PC-3 (cell line): ENCODE results near the gene DACT1. TPM values are rescaled to one million over a fixed set of nuclear protein-coding genes. Genes with fewer than 3 reads are reported as not detected.
"Not testable (repeated sequence)": the region's sequence is repeated elsewhere in the genome, so short reads cannot be mapped to it uniquely, and the experiment has no call there.

Source experiments
- ATAC-seq: fragments of 200-7000 bp; cut with Tn5 transposase; 2 replicates; pipeline ENCODE4 v1.9.1; 2020; ENCODE audit warnings: mild to moderate bottlenecking, moderate library complexity
- Bru-seq: library from RNA; stranded (reverse); fragments of 400-500 nt; gene quantifications from one replicate; lab custom pipeline; 2021; lab: Mats Ljungman, UMichigan
- BruChase-seq, 2 experiments: library from RNA; stranded (reverse); fragments of 400-500 nt; gene quantifications; one replicate each; lab custom pipeline; 2021; lab: Mats Ljungman, UMichigan
- BruUV-seq: library from RNA; stranded (reverse); fragments of 400-500 nt; replicated peaks from 2 replicates; lab custom pipeline; 2021; lab: Mats Ljungman, UMichigan
- CTCF ChIA-PET: fragments of 300-600 bp; sonication (Branson Sonifier 250); formaldehyde crosslinking; loops from one replicate; lab custom pipeline; 2022; ENCODE audit warnings: antibody characterized with exemption; lab: Charles Lee
- POLR2A ChIA-PET: fragments of 300-600 bp; sonication (Branson Sonifier 250); formaldehyde crosslinking; loops from one replicate; lab custom pipeline; 2022; ENCODE audit warnings: antibody characterized with exemption; ENCODE audit not compliant: unreplicated experiment; lab: Charles Lee
- DNase-seq: peaks from one replicate; pipeline ENCODE4 v3.0.0-alpha.2; 2015
- H2AFZ ChIP-seq: fragments of 300-600 bp; sonication (generic); 2 replicates; pipeline ENCODE4 v1.6.0; 2016; ENCODE audit warnings: antibody characterized with exemption, low read length
- H3F3A ChIP-seq: fragments of 300-600 bp; sonication (generic); one replicate; pipeline ENCODE4 v1.6.0; 2017; ENCODE audit warnings: antibody characterized with exemption, low read length, control low read depth, mild to moderate bottlenecking; ENCODE audit not compliant: unreplicated experiment
- H3K27ac ChIP-seq: fragments of 300-600 bp; sonication (generic); 2 replicates; pipeline ENCODE4 v1.5.1; 2016; ENCODE audit warnings: mild to moderate bottlenecking, low read length
- H3K27me3 ChIP-seq: fragments of 300-600 bp; sonication (generic); 2 replicates; pipeline ENCODE4 v1.6.1; 2016; ENCODE audit warnings: low read length, mixed read lengths
- H3K36me3 ChIP-seq: fragments of 300-600 bp; sonication (generic); 2 replicates; pipeline ENCODE4 v1.6.1; 2016; ENCODE audit warnings: low read depth, mixed run types, low read length, mixed read lengths
- H3K4me1 ChIP-seq: fragments of 300-600 bp; sonication (generic); 2 replicates; pipeline ENCODE4 v1.5.1; 2016; ENCODE audit warnings: low read length; ENCODE audit not compliant: insufficient read depth
- H3K4me2 ChIP-seq: fragments of 300-600 bp; sonication (generic); 2 replicates; pipeline ENCODE4 v1.6.0; 2016; ENCODE audit warnings: low read length
- H3K4me3 ChIP-seq: fragments of 300-600 bp; sonication (generic); 2 replicates; pipeline ENCODE4 v1.5.1; 2016; ENCODE audit warnings: mild to moderate bottlenecking, low read length, mixed read lengths
- H3K79me2 ChIP-seq: fragments of 300-600 bp; sonication (generic); 2 replicates; pipeline ENCODE4 v1.6.1; 2017; ENCODE audit warnings: low read length, mixed read lengths
- H3K9ac ChIP-seq: fragments of 300-600 bp; sonication (generic); 2 replicates; pipeline ENCODE4 v1.6.0; 2016; ENCODE audit warnings: mild to moderate bottlenecking, low read length
- H3K9me2 ChIP-seq: fragments of 300-600 bp; sonication (generic); replicated peaks from 2 replicates; pipeline ENCODE4 v1.6.1; 2016; ENCODE audit warnings: mixed run types, low read length, mixed read lengths
- H3K9me3 ChIP-seq: fragments of 300-600 bp; sonication (generic); 2 replicates; pipeline ENCODE4 v1.6.1; 2016; ENCODE audit warnings: low read length, mixed read lengths
- H4K20me1 ChIP-seq: fragments of 300-600 bp; sonication (generic); 2 replicates; pipeline ENCODE4 v1.6.1; 2016; ENCODE audit warnings: low read length, mixed read lengths
- EZH2 ChIP-seq: fragments of 300-600 bp; sonication (generic); IDR thresholded peaks from one replicate; pipeline ENCODE4 v1.6.1; 2017; ENCODE audit warnings: antibody characterized with exemption, mild to moderate bottlenecking, low read length; ENCODE audit not compliant: unreplicated experiment
- EZH2phosphoT487 ChIP-seq: fragments of 300-600 bp; sonication (generic); IDR thresholded peaks from 2 replicates; pipeline ENCODE4 v1.6.1; 2018; ENCODE audit warnings: mild to moderate bottlenecking, antibody characterized with exemption, low read length, borderline replicate concordance
- intact Hi-C: fragments of 100-400 bp; cut with micrococcal nuclease; formaldehyde crosslinking; loops from 2 replicates; pipeline ENCODE4 v1.9.0; 2023
- long read RNA-seq: library from polyadenylated mRNA; unstranded; transcript quantifications from one replicate; pipeline ENCODE4 v2.0.0, GENCODE V29; 2021; ENCODE audit not compliant: unreplicated experiment
- total RNA-seq: library from RNA; depleted of rRNA; stranded (reverse); fragments of >200 nt; gene quantifications from 2 replicates; pipeline ENCODE4 v1.2.3, GENCODE V29; 2014; rRNA removed
- TF ChIP-seq, protein P1 (sequence below): fragments of 300-600 bp; sonication (generic); conservative IDR thresholded peaks from 2 replicates; pipeline ENCODE4 v1.5.1; 2017; ENCODE audit warnings: antibody characterized with exemption, low read depth, mild to moderate bottlenecking, low read length

Gene DACT1, protein sequence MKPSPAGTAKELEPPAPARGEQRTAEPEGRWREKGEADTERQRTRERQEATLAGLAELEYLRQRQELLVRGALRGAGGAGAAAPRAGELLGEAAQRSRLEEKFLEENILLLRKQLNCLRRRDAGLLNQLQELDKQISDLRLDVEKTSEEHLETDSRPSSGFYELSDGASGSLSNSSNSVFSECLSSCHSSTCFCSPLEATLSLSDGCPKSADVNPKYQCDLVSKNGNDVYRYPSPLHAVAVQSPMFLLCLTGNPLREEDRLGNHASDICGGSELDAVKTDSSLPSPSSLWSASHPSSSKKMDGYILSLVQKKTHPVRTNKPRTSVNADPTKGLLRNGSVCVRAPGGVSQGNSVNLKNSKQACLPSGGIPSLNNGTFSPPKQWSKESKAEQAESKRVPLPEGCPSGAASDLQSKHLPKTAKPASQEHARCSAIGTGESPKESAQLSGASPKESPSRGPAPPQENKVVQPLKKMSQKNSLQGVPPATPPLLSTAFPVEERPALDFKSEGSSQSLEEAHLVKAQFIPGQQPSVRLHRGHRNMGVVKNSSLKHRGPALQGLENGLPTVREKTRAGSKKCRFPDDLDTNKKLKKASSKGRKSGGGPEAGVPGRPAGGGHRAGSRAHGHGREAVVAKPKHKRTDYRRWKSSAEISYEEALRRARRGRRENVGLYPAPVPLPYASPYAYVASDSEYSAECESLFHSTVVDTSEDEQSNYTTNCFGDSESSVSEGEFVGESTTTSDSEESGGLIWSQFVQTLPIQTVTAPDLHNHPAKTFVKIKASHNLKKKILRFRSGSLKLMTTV
- total RNA-seq, result 0.40 and 1.8 TPM in 2 replicates
- percentile 24 among the genes with signal in this experiment for Bru-seq, nascent RNA
- BruChase-seq, experiment 1, labeled RNA remaining after a 6-hour chase, result percentile 19 among the genes with signal in this experiment
- BruChase-seq, experiment 2, labeled RNA remaining after a 2-hour chase, result percentile 35 among the genes with signal in this experiment
- long read RNA-seq, partial matches to known transcripts, result 0 of 1 reads
- long read RNA-seq, other reads (novel, unspliced or antisense), result 1 of 1 reads

DNA sequence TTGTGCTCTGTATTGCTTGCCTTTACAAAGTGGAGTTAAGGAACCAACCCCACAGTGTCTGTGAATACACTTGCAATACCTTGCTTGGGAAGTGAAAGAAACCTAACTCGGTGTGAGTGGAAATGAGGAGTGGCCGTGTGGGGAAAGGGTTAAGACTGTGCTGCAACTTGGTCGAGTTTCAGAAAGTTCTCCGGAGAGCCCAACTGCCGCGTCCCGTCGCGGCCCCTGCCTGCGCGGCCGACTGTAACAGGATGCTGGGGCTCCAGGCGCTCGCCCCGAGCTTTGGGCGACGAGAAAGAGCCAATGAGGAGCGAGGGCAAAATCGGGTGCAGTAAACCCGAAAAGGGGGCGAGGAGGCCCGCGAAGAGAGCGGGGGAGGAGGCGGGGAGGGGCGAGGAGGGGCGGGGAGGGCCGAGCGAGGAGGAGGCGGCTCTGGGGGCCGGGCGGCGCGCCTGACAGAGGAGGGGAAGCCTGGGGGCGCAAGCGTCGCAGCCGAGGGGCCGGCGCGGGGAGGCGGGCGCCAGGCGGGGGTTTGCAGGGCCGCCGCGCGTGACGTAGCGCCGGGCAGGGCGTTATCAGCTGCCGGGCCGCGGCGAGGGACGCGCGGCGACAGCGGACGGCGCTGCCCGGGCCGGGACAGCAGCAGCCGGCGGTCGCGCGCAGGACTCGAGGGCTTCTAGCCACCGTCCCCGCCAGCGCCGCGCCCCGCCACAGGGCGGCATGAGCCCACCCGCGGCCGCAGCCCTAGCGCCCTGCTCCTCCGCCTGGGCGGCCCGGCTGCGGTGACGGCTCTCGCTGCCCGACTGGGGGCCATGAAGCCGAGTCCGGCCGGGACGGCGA lies at the start of gene DACT1:
TSS of gene DACT1 (plus strand) at position 572 of the 840 bp plus-strand sequence. CDS start at position 813, 241 bp downstream.
- BruUV-seq, result no TSS peak
- H2AFZ ChIP-seq, result peak within 1 kb of the TSS; percentile 77
- no peak within 1 kb of the TSS for H3K27ac ChIP-seq
- H3K4me1 ChIP-seq, result peaks cover 16% of the 10 kb centered on the region
- H3K4me3 ChIP-seq, result peak within 1 kb of the TSS; percentile 63
- peaks cover 62% of the 10 kb centered on the region for H3K27me3 ChIP-seq
- H3F3A ChIP-seq, result no peaks in the 10 kb centered on the region
- ATAC-seq, result peak; percentile 49
- H3K9me3 ChIP-seq, result no peaks in the 10 kb centered on the region
- no peak within 1 kb of the TSS for H3K9ac ChIP-seq
- H4K20me1 ChIP-seq, result no peaks in the 10 kb centered on the region
- H3K4me2 ChIP-seq, result peak within 1 kb of the TSS; percentile 87
- H3K36me3 ChIP-seq, result no peaks in the 10 kb centered on the region
- intact Hi-C loops, result loop anchor here (1.0 kb wide), 1 partner anchor 136 kb away; no protein-coding TSS in a partner anchor
- TF ChIP-seq EZH2 (peak; percentile 94), EZH2phosphoT487 (peak; percentile 78; the same call in 1 of the 2 replicates)
- TF ChIP-seq, protein P1, sequence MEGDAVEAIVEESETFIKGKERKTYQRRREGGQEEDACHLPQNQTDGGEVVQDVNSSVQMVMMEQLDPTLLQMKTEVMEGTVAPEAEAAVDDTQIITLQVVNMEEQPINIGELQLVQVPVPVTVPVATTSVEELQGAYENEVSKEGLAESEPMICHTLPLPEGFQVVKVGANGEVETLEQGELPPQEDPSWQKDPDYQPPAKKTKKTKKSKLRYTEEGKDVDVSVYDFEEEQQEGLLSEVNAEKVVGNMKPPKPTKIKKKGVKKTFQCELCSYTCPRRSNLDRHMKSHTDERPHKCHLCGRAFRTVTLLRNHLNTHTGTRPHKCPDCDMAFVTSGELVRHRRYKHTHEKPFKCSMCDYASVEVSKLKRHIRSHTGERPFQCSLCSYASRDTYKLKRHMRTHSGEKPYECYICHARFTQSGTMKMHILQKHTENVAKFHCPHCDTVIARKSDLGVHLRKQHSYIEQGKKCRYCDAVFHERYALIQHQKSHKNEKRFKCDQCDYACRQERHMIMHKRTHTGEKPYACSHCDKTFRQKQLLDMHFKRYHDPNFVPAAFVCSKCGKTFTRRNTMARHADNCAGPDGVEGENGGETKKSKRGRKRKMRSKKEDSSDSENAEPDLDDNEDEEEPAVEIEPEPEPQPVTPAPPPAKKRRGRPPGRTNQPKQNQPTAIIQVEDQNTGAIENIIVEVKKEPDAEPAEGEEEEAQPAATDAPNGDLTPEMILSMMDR, result no peak
- POLR2A ChIA-PET, result interaction anchor here (1.2 kb wide), 1 partner anchor 847 kb away, joined by 13 read pairs; the partner anchor contains the start of genes JKAMP and L3HYPDH
- peak; percentile 39 for DNase-seq
- CTCF ChIA-PET, result interaction anchor here (2.0 to 2.8 kb wide), 2 partner anchors 136 to 137 kb away, joined by 9 to 46 read pairs; no protein-coding TSS in a partner anchor
- no peaks in the 10 kb centered on the region for H3K9me2 ChIP-seq
- H3K79me2 ChIP-seq, result no peaks in the 10 kb centered on the region

DNA sequence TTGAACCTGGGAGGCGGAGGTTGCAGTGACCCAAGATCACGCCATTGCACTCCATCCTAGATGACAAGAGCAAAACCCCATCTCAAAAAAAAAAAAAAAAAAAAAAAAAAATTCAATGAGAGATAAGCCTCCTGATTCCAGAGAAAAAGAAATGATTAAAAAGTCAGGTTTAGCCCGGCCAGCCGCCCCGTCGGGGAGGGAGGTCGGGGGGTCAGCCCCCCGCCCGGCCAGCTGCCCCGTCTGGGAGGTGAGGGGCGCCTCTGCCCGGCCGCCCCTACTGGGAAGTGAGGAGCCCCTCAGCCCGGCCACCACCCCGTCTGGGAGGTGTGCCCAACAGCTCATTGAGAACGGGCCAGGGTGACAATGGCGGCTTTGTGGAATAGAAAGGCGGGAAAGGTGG lies 49.4 kb upstream of the DACT1 start:
- intact Hi-C loops, H3K4me2 ChIP-seq, ATAC-seq, H3K4me1 ChIP-seq, BruUV-seq, H3K9ac ChIP-seq, CTCF ChIA-PET, H3K79me2 ChIP-seq, H3K36me3 ChIP-seq, H4K20me1 ChIP-seq, H3K9me3 ChIP-seq, H3F3A ChIP-seq, DNase-seq, POLR2A ChIA-PET, H3K27ac ChIP-seq, H3K4me3 ChIP-seq, H2AFZ ChIP-seq, H3K9me2 ChIP-seq: not testable (repeated sequence)
- H3K27me3 ChIP-seq, result peaks cover 48% of the 10 kb centered on the region
